RWPE1 (cell line): Measurements from ENCODE around the gene COL5A1.

ENCODE experiments used
- CTCF ChIA-PET: fragments of 350-600 bp; sonication (Branson Sonifier 250); formaldehyde crosslinking; extraction: SDS; loops from one replicate; lab custom pipeline; 2021; lab: Yijun Ruan, JAX
- POLR2A ChIA-PET: fragments of 400-600 bp; formaldehyde crosslinking; extraction: SDS; loops from one replicate; lab custom pipeline; 2020; ENCODE audit warnings: antibody characterized with exemption; ENCODE audit not compliant: low non-redundant PET; lab: Yijun Ruan, JAX
- DNase-seq: peaks from one replicate; pipeline ENCODE4 v3.0.0; 2012; ENCODE audit warnings: low spot score
- H3K27ac ChIP-seq: fragments of 450-650 bp; 2 replicates; pipeline ENCODE4 v1.5.1; 2017
- CTCF ChIP-seq: fragments of 450-650 bp; conservative IDR thresholded peaks from 2 replicates; pipeline ENCODE4 v1.5.1; 2017; ENCODE audit warnings: low read depth, mild to moderate bottlenecking

The COL5A1 gene

GRCh38 chr9:134883040-134883782 lies 241.6 kb downstream of the COL5A1 start:
- TF ChIP-seq CTCF: no peak
- ChIA-PET POLR2A (interaction anchor here (0.7 kb wide), 1 partner anchor 1979 kb away, joined by 3 read pairs; no protein-coding TSS in a partner anchor), CTCF (interaction anchor here (0.6 kb wide), 1 partner anchor 123 kb away, joined by 5 read pairs; no protein-coding TSS in a partner anchor)
- no peak for DNase-seq
- H3K27ac ChIP-seq: no peak overlapping the region

GRCh38 chr9:134884492-134884891 lies 242.9 kb downstream of the COL5A1 start:
- no peak overlapping the region for H3K27ac ChIP-seq
- ChIA-PET POLR2A (no interaction called here), CTCF (interaction anchor here (0.6 kb wide), 1 partner anchor 478 kb away, joined by 3 read pairs; no protein-coding TSS in a partner anchor)
- no peak for TF ChIP-seq CTCF
- no peak for DNase-seq

- ChIA-PET POLR2A (no interaction called here), CTCF (no interaction called here)
- TF ChIP-seq CTCF: no peak
- no peak for DNase-seq
- H3K27ac ChIP-seq: no peak overlapping the region
These were observed 243.5 kb downstream of the COL5A1 start for GRCh38 chr9:134885001-134885678.

GRCh38 chr9:134885679-134886412 lies 244.2 kb downstream of the COL5A1 start:
- POLR2A ChIA-PET: no interaction called here
- no peak overlapping the region for H3K27ac ChIP-seq
- no peak for TF ChIP-seq CTCF
- CTCF ChIA-PET: interaction anchor here (0.7 kb wide), 2 partner anchors 13 to 448 kb away, joined by 3 to 4 read pairs; no protein-coding TSS in a partner anchor
- DNase-seq: no peak

- TF ChIP-seq CTCF: no peak
- no peak for DNase-seq
- ChIA-PET POLR2A (no interaction called here), CTCF (interaction anchor here (0.7 kb wide), 2 partner anchors 12 to 448 kb away, joined by 3 to 4 read pairs; no protein-coding TSS in a partner anchor)
- no peak overlapping the region for H3K27ac ChIP-seq
These were observed 244.9 kb downstream of the COL5A1 start for GRCh38 chr9:134886413-134886913.

- DNase-seq: no peak
- ChIA-PET POLR2A (no interaction called here), CTCF (interaction anchor here (0.7 kb wide), 1 partner anchor 126 kb away, joined by 5 read pairs; no protein-coding TSS in a partner anchor)
- no peak for TF ChIP-seq CTCF
- no peak overlapping the region for H3K27ac ChIP-seq
These were observed 245.6 kb downstream of the COL5A1 start for GRCh38 chr9:134887219-134887618.
